ENCODE measurements around the gene FMN1.

Gene FMN1

GRCh38 chr15:33089165-33089877 is 105.2 kb downstream of the FMN1 start:
- no peak for TF ChIP-seq CTCF (IDR thresholded peaks at IDR 0.05; ENCODE audit: control insufficient read depth, insufficient read depth, low read depth, low read length, missing control alignments)
- no peak for DNase-seq (ENCODE audit: low read depth)
- H3K4me3 ChIP-seq (ENCODE audit: control insufficient read depth, low read depth, low read length) = no peak overlapping the region

- H3K4me3 ChIP-seq (ENCODE audit: control insufficient read depth, low read depth, low read length) = no peak overlapping the region
- no peak for DNase-seq (ENCODE audit: low read depth)
- TF ChIP-seq CTCF (IDR thresholded peaks at IDR 0.05; ENCODE audit: control insufficient read depth, insufficient read depth, low read depth, low read length, missing control alignments) = peak; percentile 61
Observed at GRCh38 chr15:33086500-33087121, 107.9 kb downstream of the FMN1 start.

- TF ChIP-seq CTCF (IDR thresholded peaks at IDR 0.05; ENCODE audit: control insufficient read depth, insufficient read depth, low read depth, low read length, missing control alignments) = no peak
- H3K4me3 ChIP-seq (ENCODE audit: control insufficient read depth, low read depth, low read length) = no peak overlapping the region
- DNase-seq (ENCODE audit: low read depth) = no peak
Observed at GRCh38 chr15:33084661-33085060, 109.9 kb downstream of the FMN1 start.

- no peak overlapping the region for H3K4me3 ChIP-seq (ENCODE audit: control insufficient read depth, low read depth, low read length)
- no peak for TF ChIP-seq CTCF (IDR thresholded peaks at IDR 0.05; ENCODE audit: control insufficient read depth, insufficient read depth, low read depth, low read length, missing control alignments)
- DNase-seq (ENCODE audit: low read depth) = no peak
Observed at GRCh38 chr15:33083232-33084081, 111.1 kb downstream of the FMN1 start.

GRCh38 chr15:33080006-33080405 is 114.5 kb downstream of the FMN1 start:
- DNase-seq (ENCODE audit: low read depth) = no peak
- TF ChIP-seq CTCF (IDR thresholded peaks at IDR 0.05; ENCODE audit: control insufficient read depth, insufficient read depth, low read depth, low read length, missing control alignments) = no peak
- no peak overlapping the region for H3K4me3 ChIP-seq (ENCODE audit: control insufficient read depth, low read depth, low read length)

GRCh38 chr15:33078607-33079006 is 115.9 kb downstream of the FMN1 start:
- DNase-seq (ENCODE audit: low read depth) = no peak
- no peak for TF ChIP-seq CTCF (IDR thresholded peaks at IDR 0.05; ENCODE audit: control insufficient read depth, insufficient read depth, low read depth, low read length, missing control alignments)
- no peak overlapping the region for H3K4me3 ChIP-seq (ENCODE audit: control insufficient read depth, low read depth, low read length)

Data from AG09309 (cell line).